SK-N-SH (cell line): ENCODE data around the gene FAM210B. TPM values are rescaled to one million over a fixed set of nuclear protein-coding genes. Genes with fewer than 3 reads are reported as not detected.

ENCODE experiments used
- CTCF ChIA-PET: fragments of 300-600, 350-600 bp; formaldehyde crosslinking; extraction: SDS; loops from one replicate; lab custom pipeline; 2021; lab: Yijun Ruan, JAX
- POLR2A ChIA-PET: fragments of 350-600 bp; sonication (Branson Sonifier 250); formaldehyde crosslinking; extraction: SDS; loops from one replicate; lab custom pipeline; 2020; ENCODE audit warnings: antibody characterized with exemption, inconsistent platforms; lab: Yijun Ruan, JAX
- DNase-seq: peaks from one replicate; pipeline ENCODE4 v3.0.0; 2012
- H2AFZ ChIP-seq: fragments of 200-600 bp; sonication (generic); 2 replicates; pipeline ENCODE4 v1.8.1; 2016; ENCODE audit warnings: antibody characterized with exemption, mild to moderate bottlenecking, low read depth
- H3F3A ChIP-seq: fragments of 200-600 bp; sonication (generic); replicated peaks from 2 replicates; pipeline ENCODE3; 2016; ENCODE audit warnings: antibody characterized with exemption, mild to moderate bottlenecking; ENCODE audit not compliant: insufficient read depth
- H3K27ac ChIP-seq, 2 experiments: fragments of 200-500 bp in 1 of 2; fragments of 200-600 bp in 1 of 2; sonication (Bioruptor generic) in 1 of 2; sonication (generic), shearing (Covaris generic) in 1 of 2; 2 replicates each; pipeline versions ENCODE4 v1.5.1 to v1.6.1; 2014 to 2016; ENCODE audit warnings: low read depth in 2 of 2, inconsistent platforms in 1 of 2, low read length in 1 of 2, mild to moderate bottlenecking in 1 of 2, mixed read lengths in 1 of 2
- H3K27me3 ChIP-seq: fragments of 200-600 bp; sonication (generic), shearing (Covaris generic); 2 replicates; pipeline ENCODE4 v1.6.1; 2016; ENCODE audit warnings: mixed run types; ENCODE audit not compliant: insufficient read depth
- H3K36me3 ChIP-seq, 2 experiments: fragments of 200-500 bp in 1 of 2; fragments of 200-600 bp in 1 of 2; sonication (Bioruptor generic) in 1 of 2; sonication (generic) in 1 of 2; replicated peaks in 1 of 2; 2 replicates each; pipeline versions ENCODE3 to v1.5.1; 2014 to 2016; ENCODE audit warnings: low read length in 1 of 2, mild to moderate bottlenecking in 1 of 2; ENCODE audit not compliant: insufficient read depth in 2 of 2, control insufficient read depth in 1 of 2
- H3K4me1 ChIP-seq, 2 experiments: fragments of 200-500 bp in 1 of 2; fragments of 200-600 bp in 1 of 2; sonication (Bioruptor generic) in 1 of 2; sonication (generic), shearing (Covaris generic) in 1 of 2; 2 replicates each; pipeline versions ENCODE4 v1.5.1 to v1.6.1; 2014 to 2016; ENCODE audit warnings: low read depth in 1 of 2, low read length in 1 of 2, mixed run types in 1 of 2; ENCODE audit not compliant: insufficient read depth in 2 of 2, control insufficient read depth in 1 of 2
- H3K4me2 ChIP-seq: fragments of 200-600 bp; sonication (generic), shearing (Covaris generic); 2 replicates; pipeline ENCODE4 v1.6.1; 2017; ENCODE audit warnings: mixed run types
- H3K4me3 ChIP-seq, 2 experiments: fragments of 200-500 bp in 1 of 2; fragments of 200-600 bp in 1 of 2; sonication (Bioruptor generic) in 1 of 2; sonication (generic), shearing (Covaris generic) in 1 of 2; 2 replicates each; pipeline versions ENCODE4 v1.5.1 to v1.8.1; 2014 to 2016; ENCODE audit warnings: low read depth in 2 of 2, inconsistent platforms in 1 of 2, low read length in 1 of 2, mild to moderate bottlenecking in 1 of 2, mixed read lengths in 1 of 2, moderate library complexity in 1 of 2
- H3K79me2 ChIP-seq: fragments of 200-600 bp; sonication (generic); 2 replicates; pipeline ENCODE4 v1.8.1; 2017; ENCODE audit warnings: mild to moderate bottlenecking; ENCODE audit not compliant: insufficient read depth
- H3K9ac ChIP-seq: fragments of 200-600 bp; sonication (generic); 2 replicates; pipeline ENCODE4 v1.6.1; 2017; ENCODE audit warnings: mixed run types
- H3K9me2 ChIP-seq: fragments of 200-600 bp; sonication (generic); 2 replicates; pipeline ENCODE4 v1.6.1; 2017; ENCODE audit warnings: mixed run types
- H3K9me3 ChIP-seq: fragments of 200-600 bp; sonication (generic); 2 replicates; pipeline ENCODE4 v1.6.1; 2017; ENCODE audit warnings: mixed run types, mild to moderate bottlenecking, moderate library complexity
- H4K20me1 ChIP-seq: fragments of 200-600 bp; sonication (generic); 2 replicates; pipeline ENCODE4 v1.6.1; 2017; ENCODE audit warnings: mild to moderate bottlenecking, mixed run types; ENCODE audit not compliant: insufficient read depth
- CHD2 ChIP-seq: fragments of 150-350 bp; IDR thresholded peaks from 2 replicates; pipeline ENCODE4 v1.6.1; 2018; ENCODE audit warnings: low read length; ENCODE audit not compliant: partially characterized antibody
- CTCF ChIP-seq: fragments of 200-600 bp; sonication (generic); IDR thresholded peaks from 2 replicates; pipeline ENCODE4 v1.6.1; 2017; ENCODE audit warnings: antibody characterized with exemption, mild to moderate bottlenecking, moderate library complexity
- EP300 ChIP-seq, 2 experiments: IDR thresholded peaks; 2 replicates each; pipeline versions ENCODE4 v1.4.0 to v1.6.1; 2012; ENCODE audit warnings: borderline replicate concordance in 1 of 2, low read depth in 1 of 2, low read length in 1 of 2
- EZH2phosphoT487 ChIP-seq: fragments of 200-600 bp; sonication (generic); IDR thresholded peaks from 2 replicates; pipeline ENCODE4 v1.6.1; 2017; ENCODE audit warnings: low read depth, mixed run types, mild to moderate bottlenecking, antibody characterized with exemption, moderate library complexity, borderline replicate concordance
- FOSL2 ChIP-seq: IDR thresholded peaks from 2 replicates; pipeline ENCODE4 v1.4.0; 2012; ENCODE audit warnings: low read depth, mild to moderate bottlenecking, moderate library complexity, borderline replicate concordance
- FOXJ3 ChIP-seq: sonication (generic); formaldehyde crosslinking; IDR thresholded peaks from 2 replicates; pipeline ENCODE4 v1.5.1; 2020; ENCODE audit warnings: mild to moderate bottlenecking, missing genetic modification reagents
- FOXM1 ChIP-seq: IDR thresholded peaks from 2 replicates; pipeline ENCODE4 v1.4.0; 2012; ENCODE audit warnings: low read depth, mild to moderate bottlenecking
- GATA2 ChIP-seq: sonication (generic); formaldehyde crosslinking; IDR thresholded peaks from 2 replicates; pipeline ENCODE4 v1.5.0; 2020; ENCODE audit warnings: mild to moderate bottlenecking, missing genetic modification reagents
- JUND ChIP-seq: IDR thresholded peaks from 2 replicates; pipeline ENCODE4 v1.4.0; 2012
- NFIC ChIP-seq: IDR thresholded peaks from 2 replicates; pipeline ENCODE4 v1.4.0; 2012; ENCODE audit warnings: borderline replicate concordance
- RAD21 ChIP-seq: IDR thresholded peaks from 2 replicates; pipeline ENCODE4 v1.6.1; 2012; ENCODE audit warnings: mild to moderate bottlenecking, low read length
- RFX5 ChIP-seq: IDR thresholded peaks from 2 replicates; pipeline ENCODE4 v1.6.1; 2012; ENCODE audit warnings: mild to moderate bottlenecking, improper control_type of control experiment, low read length
- TAF1 ChIP-seq: IDR thresholded peaks from 2 replicates; pipeline ENCODE4 v1.6.1; 2012; ENCODE audit warnings: low read depth, mild to moderate bottlenecking, low read length, moderate library complexity, borderline replicate concordance
- WGBS: methylation state at CpG from one replicate; pipeline ENCODE4 v1.1.6; 2017; ENCODE audit warnings: low lambda C conversion rate; 5-methylcytosine and 5-hydroxymethylcytosine counted together
- polyA plus RNA-seq, 3 experiments: library from polyadenylated mRNA; depleted of rRNA; stranded (reverse); fragments of >200 nt; gene quantifications; 2 replicates each; pipeline ENCODE4 v1.2.3, GENCODE V29; 2012
- TF ChIP-seq, protein P1 (sequence below): IDR thresholded peaks from 2 replicates; pipeline ENCODE4; 2012
- TF ChIP-seq, protein P2 (sequence below): IDR thresholded peaks from 2 replicates; pipeline ENCODE4 v1.4.0; 2012; ENCODE audit warnings: low read depth
- TF ChIP-seq, protein P3 (sequence below): IDR thresholded peaks from 2 replicates; pipeline ENCODE4 v1.6.1; 2012; ENCODE audit warnings: mild to moderate bottlenecking, low read depth, low read length, moderate library complexity
- TF ChIP-seq, protein P4 (sequence below): fragments of 150-350 bp; IDR thresholded peaks from 2 replicates; pipeline ENCODE4 v1.6.1; 2016; ENCODE audit warnings: mild to moderate bottlenecking, low read depth, low read length
- TF ChIP-seq, protein P5 (sequence below): IDR thresholded peaks from 2 replicates; pipeline ENCODE4 v1.4.0; 2012; ENCODE audit warnings: low read depth, borderline replicate concordance

Gene FAM210B
- polyA plus RNA-seq, 1 of the 3 experiments (the other 2 are of a cell fraction) = 34.6 TPM

GRCh38 chr20:56323656-56324055 lies 35.1 kb upstream of the FAM210B start:
- no peak overlapping the region for H3K9ac ChIP-seq
- no peaks in the 10 kb centered on the region for H3K9me2 ChIP-seq
- DNase-seq = no peak
- no peak overlapping the region for H3K4me3 ChIP-seq
- ChIA-PET POLR2A (interaction anchor here (0.6 kb wide), 1 partner anchor 191 kb away, joined by 3 read pairs; no protein-coding TSS in a partner anchor), CTCF (no interaction called here)
- 16% methylated on average over 6 of the region's 6 CpGs for WGBS
- H3K4me2 ChIP-seq = no peak overlapping the region
- no peaks in the 10 kb centered on the region for H3K27me3 ChIP-seq
- H3K36me3 ChIP-seq = no peaks in the 10 kb centered on the region
- TF ChIP-seq CHD2 = no peak
- TF ChIP-seq, protein P1, sequence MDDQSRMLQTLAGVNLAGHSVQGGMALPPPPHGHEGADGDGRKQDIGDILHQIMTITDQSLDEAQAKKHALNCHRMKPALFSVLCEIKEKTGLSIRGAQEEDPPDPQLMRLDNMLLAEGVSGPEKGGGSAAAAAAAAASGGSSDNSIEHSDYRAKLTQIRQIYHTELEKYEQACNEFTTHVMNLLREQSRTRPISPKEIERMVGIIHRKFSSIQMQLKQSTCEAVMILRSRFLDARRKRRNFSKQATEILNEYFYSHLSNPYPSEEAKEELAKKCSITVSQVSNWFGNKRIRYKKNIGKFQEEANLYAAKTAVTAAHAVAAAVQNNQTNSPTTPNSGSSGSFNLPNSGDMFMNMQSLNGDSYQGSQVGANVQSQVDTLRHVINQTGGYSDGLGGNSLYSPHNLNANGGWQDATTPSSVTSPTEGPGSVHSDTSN = no peak
- no peak overlapping the region for H2AFZ ChIP-seq
- no peaks in the 10 kb centered on the region for H3K9me3 ChIP-seq
- no peaks in the 10 kb centered on the region; a peak in 1 of 4 replicates for H3K4me1 ChIP-seq
- H4K20me1 ChIP-seq = no peaks in the 10 kb centered on the region
- no peaks in the 10 kb centered on the region for H3K79me2 ChIP-seq
- H3F3A ChIP-seq = no peaks in the 10 kb centered on the region
- no peak overlapping the region for H3K27ac ChIP-seq

- no peaks in the 10 kb centered on the region for H3K9me2 ChIP-seq
- no peaks in the 10 kb centered on the region for H4K20me1 ChIP-seq
- H3K79me2 ChIP-seq = no peaks in the 10 kb centered on the region
- H3K9ac ChIP-seq = no peak overlapping the region
- no peak for DNase-seq
- H3K4me1 ChIP-seq = no peaks in the 10 kb centered on the region; a peak in 1 of 4 replicates
- H3K27ac ChIP-seq = no peak overlapping the region
- H3K27me3 ChIP-seq = no peaks in the 10 kb centered on the region
- no peaks in the 10 kb centered on the region for H3K36me3 ChIP-seq
- ChIA-PET POLR2A (no interaction called here), CTCF (no interaction called here)
- no peak overlapping the region for H3K4me3 ChIP-seq
- no peak overlapping the region for H3K4me2 ChIP-seq
- no peaks in the 10 kb centered on the region for H3F3A ChIP-seq
- no peaks in the 10 kb centered on the region for H3K9me3 ChIP-seq
- no peak overlapping the region for H2AFZ ChIP-seq
- TF ChIP-seq, protein P2, sequence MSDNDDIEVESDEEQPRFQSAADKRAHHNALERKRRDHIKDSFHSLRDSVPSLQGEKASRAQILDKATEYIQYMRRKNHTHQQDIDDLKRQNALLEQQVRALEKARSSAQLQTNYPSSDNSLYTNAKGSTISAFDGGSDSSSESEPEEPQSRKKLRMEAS = no peak
- TF ChIP-seq CTCF (no peak), FOXJ3 (CRISPR knock-in tag) (no peak), NFIC (no peak), JUND (no peak), GATA2 (CRISPR knock-in tag) (no peak), FOSL2 (no peak), TAF1 (no peak), EZH2phosphoT487 (no peak), EP300 (IDR thresholded peaks at IDR 0.05; ENCODE audit: borderline replicate concordance in 1 of 2, low read depth in 1 of 2, low read length in 1 of 2) (no peak), RAD21 (no peak), FOXM1 (no peak), RFX5 (no peak)
- TF ChIP-seq, protein P1 = no peak
- TF ChIP-seq, protein P3, sequence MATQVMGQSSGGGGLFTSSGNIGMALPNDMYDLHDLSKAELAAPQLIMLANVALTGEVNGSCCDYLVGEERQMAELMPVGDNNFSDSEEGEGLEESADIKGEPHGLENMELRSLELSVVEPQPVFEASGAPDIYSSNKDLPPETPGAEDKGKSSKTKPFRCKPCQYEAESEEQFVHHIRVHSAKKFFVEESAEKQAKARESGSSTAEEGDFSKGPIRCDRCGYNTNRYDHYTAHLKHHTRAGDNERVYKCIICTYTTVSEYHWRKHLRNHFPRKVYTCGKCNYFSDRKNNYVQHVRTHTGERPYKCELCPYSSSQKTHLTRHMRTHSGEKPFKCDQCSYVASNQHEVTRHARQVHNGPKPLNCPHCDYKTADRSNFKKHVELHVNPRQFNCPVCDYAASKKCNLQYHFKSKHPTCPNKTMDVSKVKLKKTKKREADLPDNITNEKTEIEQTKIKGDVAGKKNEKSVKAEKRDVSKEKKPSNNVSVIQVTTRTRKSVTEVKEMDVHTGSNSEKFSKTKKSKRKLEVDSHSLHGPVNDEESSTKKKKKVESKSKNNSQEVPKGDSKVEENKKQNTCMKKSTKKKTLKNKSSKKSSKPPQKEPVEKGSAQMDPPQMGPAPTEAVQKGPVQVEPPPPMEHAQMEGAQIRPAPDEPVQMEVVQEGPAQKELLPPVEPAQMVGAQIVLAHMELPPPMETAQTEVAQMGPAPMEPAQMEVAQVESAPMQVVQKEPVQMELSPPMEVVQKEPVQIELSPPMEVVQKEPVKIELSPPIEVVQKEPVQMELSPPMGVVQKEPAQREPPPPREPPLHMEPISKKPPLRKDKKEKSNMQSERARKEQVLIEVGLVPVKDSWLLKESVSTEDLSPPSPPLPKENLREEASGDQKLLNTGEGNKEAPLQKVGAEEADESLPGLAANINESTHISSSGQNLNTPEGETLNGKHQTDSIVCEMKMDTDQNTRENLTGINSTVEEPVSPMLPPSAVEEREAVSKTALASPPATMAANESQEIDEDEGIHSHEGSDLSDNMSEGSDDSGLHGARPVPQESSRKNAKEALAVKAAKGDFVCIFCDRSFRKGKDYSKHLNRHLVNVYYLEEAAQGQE = no peak
- TF ChIP-seq, protein P4, sequence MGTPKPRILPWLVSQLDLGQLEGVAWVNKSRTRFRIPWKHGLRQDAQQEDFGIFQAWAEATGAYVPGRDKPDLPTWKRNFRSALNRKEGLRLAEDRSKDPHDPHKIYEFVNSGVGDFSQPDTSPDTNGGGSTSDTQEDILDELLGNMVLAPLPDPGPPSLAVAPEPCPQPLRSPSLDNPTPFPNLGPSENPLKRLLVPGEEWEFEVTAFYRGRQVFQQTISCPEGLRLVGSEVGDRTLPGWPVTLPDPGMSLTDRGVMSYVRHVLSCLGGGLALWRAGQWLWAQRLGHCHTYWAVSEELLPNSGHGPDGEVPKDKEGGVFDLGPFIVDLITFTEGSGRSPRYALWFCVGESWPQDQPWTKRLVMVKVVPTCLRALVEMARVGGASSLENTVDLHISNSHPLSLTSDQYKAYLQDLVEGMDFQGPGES = no peak
- TF ChIP-seq, protein P5, sequence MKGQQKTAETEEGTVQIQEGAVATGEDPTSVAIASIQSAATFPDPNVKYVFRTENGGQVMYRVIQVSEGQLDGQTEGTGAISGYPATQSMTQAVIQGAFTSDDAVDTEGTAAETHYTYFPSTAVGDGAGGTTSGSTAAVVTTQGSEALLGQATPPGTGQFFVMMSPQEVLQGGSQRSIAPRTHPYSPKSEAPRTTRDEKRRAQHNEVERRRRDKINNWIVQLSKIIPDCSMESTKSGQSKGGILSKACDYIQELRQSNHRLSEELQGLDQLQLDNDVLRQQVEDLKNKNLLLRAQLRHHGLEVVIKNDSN = no peak
These were observed 34.0 kb upstream of the FAM210B start for GRCh38 chr20:56324806-56325205.
